Measurements from ENCODE around the gene LMX1B.

Gene LMX1B

GRCh38 chr9:126696401-126697145 lies 82.8 kb downstream of the LMX1B start:
- DNase-seq (ENCODE audit: insufficient read length, low spot score) (no peak), FAIRE-seq (no peak)
- no peak for TF ChIP-seq POLR2A (IDR thresholded peaks at IDR 0.05; ENCODE audit: low read depth, low read length)

- FAIRE-seq, result no peak
- no peak for DNase-seq (ENCODE audit: insufficient read length, low spot score)
- TF ChIP-seq POLR2A (IDR thresholded peaks at IDR 0.05; ENCODE audit: low read depth, low read length), result no peak
These were observed 83.6 kb downstream of the LMX1B start for GRCh38 chr9:126697330-126697729.

GRCh38 chr9:126698251-126698650 lies 84.5 kb downstream of the LMX1B start:
- DNase-seq (ENCODE audit: insufficient read length, low spot score), result no peak
- no peak for TF ChIP-seq POLR2A (IDR thresholded peaks at IDR 0.05; ENCODE audit: low read depth, low read length)
- FAIRE-seq, result no peak

GRCh38 chr9:126698756-126699155 lies 85.0 kb downstream of the LMX1B start:
- FAIRE-seq (no peak), DNase-seq (ENCODE audit: insufficient read length, low spot score) (no peak)
- TF ChIP-seq POLR2A (IDR thresholded peaks at IDR 0.05; ENCODE audit: low read depth, low read length), result no peak

DNA sequence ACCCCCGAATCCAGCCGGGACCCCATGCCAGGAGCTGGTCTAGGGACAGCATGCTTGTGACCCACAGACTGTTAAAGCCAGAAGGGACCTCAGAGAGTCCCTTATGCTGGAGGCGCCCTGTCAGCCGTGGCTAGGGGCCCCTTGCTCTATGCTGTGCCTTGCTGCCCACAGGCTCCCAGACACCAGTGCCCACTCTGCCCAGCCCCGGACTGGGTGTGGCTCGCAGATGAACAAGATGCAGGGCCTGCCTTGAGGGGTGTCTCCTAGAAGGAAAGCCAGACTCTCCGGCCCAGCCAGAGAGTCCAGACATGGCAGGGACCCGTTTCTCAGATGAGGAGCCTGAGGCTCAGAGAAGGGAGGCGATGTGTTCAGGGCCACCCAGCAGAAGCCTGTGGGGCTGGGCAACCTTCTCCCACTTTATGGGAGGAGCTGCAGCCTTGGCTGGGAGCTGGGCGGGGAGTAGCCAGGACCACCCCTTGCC lies 85.7 kb downstream of the LMX1B start:
- no peak for TF ChIP-seq POLR2A (IDR thresholded peaks at IDR 0.05; ENCODE audit: low read depth, low read length)
- DNase-seq (ENCODE audit: insufficient read length, low spot score), result no peak
- FAIRE-seq, result no peak

DNA sequence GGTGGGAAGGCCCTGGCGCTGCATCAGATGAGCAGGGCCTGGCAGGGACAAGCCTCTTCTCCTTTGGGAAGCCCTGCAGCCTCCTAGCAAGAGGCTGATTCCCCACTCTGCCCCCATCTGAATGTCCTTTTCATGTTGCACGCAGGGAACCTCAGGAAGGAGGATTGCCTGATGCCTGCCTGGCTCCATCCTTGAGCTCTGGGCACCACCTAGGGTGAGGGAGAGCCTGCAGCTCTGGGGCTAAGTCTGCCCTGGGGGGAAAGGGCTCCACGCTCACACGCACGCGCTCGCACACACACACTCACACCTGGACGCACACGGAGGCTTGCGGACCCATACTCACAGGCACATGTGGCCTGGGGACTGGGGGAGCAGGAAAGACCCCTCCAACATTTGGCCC lies 86.6 kb downstream of the LMX1B start:
- no peak for FAIRE-seq
- no peak for TF ChIP-seq POLR2A (IDR thresholded peaks at IDR 0.05; ENCODE audit: low read depth, low read length)
- no peak for DNase-seq (ENCODE audit: insufficient read length, low spot score)

GRCh38 chr9:126700903-126701812 lies 87.4 kb downstream of the LMX1B start:
- no peak for FAIRE-seq
- DNase-seq (ENCODE audit: insufficient read length, low spot score), result no peak
- TF ChIP-seq POLR2A (IDR thresholded peaks at IDR 0.05; ENCODE audit: low read depth, low read length), result no peak

DNA sequence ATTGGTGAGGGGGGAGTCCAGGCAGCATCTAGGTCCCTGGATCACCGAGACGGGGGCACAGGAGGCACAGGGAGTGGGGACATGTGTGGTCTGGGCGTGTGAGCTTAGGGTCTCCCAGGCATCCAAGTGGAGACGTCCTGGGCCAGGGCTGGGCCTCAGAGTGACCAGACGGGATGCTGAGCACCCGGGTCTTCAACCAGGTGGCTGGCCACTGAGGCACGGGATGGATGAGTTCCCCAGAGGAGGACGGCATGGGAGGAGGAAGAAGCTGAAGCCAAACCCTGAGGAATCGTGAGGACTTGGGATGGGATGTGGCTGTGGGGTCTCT lies 88.0 kb downstream of the LMX1B start:
- FAIRE-seq (no peak), DNase-seq (ENCODE audit: insufficient read length, low spot score) (no peak)
- no peak for TF ChIP-seq POLR2A (IDR thresholded peaks at IDR 0.05; ENCODE audit: low read depth, low read length)

DNA sequence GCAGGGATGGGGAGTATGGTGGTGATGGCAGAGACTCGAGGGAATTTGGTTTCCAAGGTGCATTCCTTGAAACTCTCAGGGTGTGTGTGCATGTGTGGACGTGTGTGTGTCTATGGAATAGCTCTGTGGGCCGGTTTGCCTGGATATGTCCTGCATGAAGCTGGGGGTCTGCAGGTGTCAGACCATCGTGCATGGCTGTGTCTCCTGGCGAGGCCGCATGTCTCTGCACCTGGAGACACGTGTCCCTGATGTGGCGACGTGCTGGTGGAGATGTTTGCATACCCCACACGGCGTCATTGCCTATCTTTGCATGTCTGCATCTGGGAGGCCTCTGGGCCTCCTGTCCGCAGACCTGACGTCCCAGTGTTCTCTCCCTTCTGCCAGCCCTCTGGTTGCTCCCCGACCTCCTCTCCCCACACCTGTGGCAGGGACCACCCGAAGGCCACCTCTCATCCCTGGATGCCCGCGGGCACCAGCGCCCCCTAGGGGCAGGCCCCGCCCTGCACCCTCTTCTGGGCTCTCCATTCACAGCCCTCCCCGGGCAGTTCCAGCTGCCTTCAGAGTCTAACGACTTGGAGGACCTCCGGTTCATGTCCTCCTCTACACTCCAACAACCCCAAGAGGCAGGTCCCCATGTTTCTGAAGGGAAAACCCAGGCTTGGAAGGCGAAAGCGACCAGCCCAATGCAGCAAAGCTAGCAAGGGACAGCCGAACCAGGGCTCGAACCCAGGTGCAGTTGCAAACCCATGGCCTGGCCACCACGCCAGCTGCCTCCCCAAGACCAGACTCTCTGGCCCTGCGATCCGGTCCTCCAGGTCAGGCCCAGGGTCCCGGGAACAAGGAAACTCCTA lies 88.6 kb downstream of the LMX1B start:
- no peak for TF ChIP-seq POLR2A (IDR thresholded peaks at IDR 0.05; ENCODE audit: low read depth, low read length)
- DNase-seq (ENCODE audit: insufficient read length, low spot score) (no peak), FAIRE-seq (no peak)

DNA sequence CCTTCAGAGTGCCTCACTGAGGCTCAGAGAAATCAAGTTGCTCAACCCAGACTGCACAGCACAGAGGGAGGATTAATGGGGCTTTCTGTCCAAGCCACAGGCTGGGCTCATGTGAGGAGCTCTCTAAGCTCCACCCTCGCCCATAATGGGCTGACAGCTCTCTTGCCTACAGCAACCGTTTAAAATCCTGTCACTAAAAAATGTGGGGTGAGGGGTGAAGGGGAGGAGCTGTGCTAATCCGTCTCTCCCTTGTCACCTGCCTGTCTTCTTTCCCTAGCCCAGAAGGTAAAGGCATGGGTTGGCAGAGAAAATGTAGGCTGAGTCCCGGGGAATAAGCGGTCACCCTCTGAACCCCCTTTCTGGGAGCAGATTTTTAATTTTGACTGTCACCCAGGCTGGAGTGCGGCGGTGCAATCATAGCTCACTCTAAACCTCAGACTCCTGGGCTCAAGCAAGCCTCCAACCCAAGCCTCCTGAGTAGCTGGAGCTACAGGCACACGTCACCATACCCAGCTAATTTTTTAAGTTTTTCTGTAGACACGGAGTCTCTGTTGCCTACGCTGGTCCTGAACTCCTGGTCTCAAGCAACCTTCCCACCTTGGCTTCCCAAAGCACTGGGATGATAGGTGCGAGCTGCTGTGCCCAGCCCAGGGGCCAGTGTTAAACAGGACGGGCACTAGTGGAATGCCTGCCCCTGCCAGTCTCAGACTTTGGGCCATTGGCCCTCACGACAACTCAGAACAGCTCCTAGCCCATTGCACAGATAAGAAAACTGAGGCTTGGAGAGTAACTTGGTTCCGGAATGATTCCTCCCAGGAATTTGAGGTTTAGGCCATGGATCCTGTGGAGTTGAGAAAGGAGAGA lies 89.5 kb downstream of the LMX1B start:
- peak; percentile 8 for DNase-seq (ENCODE audit: insufficient read length, low spot score)
- no peak for FAIRE-seq
- TF ChIP-seq POLR2A (IDR thresholded peaks at IDR 0.05; ENCODE audit: low read depth, low read length), result no peak

GRCh38 chr9:126703866-126704156 lies 90.1 kb downstream of the LMX1B start:
- DNase-seq (ENCODE audit: insufficient read length, low spot score) (peak; percentile 26), FAIRE-seq (no peak)
- TF ChIP-seq POLR2A (IDR thresholded peaks at IDR 0.05; ENCODE audit: low read depth, low read length), result no peak

DNA sequence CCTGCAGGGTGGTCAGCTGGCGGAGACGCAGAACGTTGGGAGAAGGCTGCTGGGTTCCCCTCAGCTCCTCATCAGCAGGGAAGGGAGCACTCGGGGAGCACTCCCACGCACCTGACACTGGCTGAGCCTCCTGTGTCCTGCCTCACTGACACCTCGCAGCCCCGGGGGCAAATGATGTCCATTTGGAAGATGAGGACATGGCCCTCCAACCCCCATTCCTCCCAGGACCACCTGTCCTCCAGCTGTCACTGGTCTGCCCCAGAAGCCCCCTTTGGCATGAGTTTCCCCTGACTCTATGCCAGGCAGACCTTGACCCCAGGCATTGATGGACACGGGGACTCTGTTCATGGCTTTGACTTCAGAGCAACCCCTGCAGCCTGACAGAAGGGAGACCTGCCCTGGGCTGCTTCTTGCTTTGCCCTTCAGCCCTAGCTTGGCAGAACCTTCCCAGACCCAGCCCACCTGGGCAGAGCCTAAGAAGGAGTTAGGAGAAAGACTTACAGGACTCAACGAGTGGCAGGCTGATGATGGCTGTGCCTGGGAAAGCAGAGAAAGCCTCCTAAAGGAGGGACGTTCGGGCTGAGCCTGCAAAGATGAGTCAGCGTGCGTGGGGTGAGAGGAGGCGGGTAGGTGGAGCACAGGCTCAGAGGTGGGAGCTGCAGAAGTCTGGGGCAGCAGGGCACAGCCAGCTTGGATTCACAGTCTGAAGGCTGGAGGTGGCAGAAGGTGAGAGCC lies 90.6 kb downstream of the LMX1B start:
- no peak for TF ChIP-seq POLR2A (IDR thresholded peaks at IDR 0.05; ENCODE audit: low read depth, low read length)
- peak; percentile 99 for DNase-seq (ENCODE audit: insufficient read length, low spot score)
- peak; percentile 30 for FAIRE-seq

Data from H54 (cell line).